Neuron (in vitro differentiated cells): ENCODE measurements around the gene RGS6.
"Not testable (repeated sequence)": the region's sequence is repeated elsewhere in the genome, so short reads cannot be mapped to it uniquely, and the experiment has no call there.

Experiments used
- H2AFZ ChIP-seq: one replicate; pipeline ENCODE4 v1.6.1; 2013; ENCODE audit warnings: low read depth, mild to moderate bottlenecking, inconsistent platforms, low read length, moderate library complexity
- H3K27me3 ChIP-seq: one replicate; pipeline ENCODE4 v1.6.1; 2013; ENCODE audit warnings: low read length; ENCODE audit not compliant: insufficient read depth
- H3K36me3 ChIP-seq: one replicate; pipeline ENCODE4 v1.6.1; 2013; ENCODE audit warnings: low read length; ENCODE audit not compliant: insufficient read depth
- H3K4me1 ChIP-seq: one replicate; pipeline ENCODE4 v1.6.1; 2013; ENCODE audit warnings: low read length; ENCODE audit not compliant: insufficient read depth
- H3K4me3 ChIP-seq: 2 replicates; pipeline ENCODE4 v1.5.1; 2013; ENCODE audit warnings: mild to moderate bottlenecking, low read length, moderate library complexity
- H3K9me3 ChIP-seq: one replicate; pipeline ENCODE4 v1.6.1; 2013; ENCODE audit warnings: low read length

RGS6 gene

DNA sequence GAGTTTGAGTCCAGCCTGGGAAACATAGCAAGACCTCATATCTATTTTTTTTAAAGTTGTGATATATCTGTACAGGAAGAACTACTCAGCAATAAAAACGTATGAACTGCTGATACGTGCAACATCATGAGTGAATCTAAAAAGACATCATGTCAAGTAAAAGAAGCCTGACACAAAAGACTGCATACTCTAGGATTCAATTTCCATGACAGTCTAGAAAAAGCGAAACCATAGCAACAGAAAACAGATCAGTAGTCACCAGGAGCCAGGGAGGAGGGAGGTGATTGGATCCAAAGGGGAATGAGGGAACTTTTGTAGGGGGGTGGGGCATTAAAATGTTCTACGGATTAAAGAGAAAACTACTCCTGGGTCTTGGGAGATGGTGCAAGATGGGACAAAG lies 8.7 kb upstream of the RGS6 start:
- no peaks in the 10 kb centered on the region for H3K9me3 ChIP-seq
- no peaks in the 10 kb centered on the region for H3K36me3 ChIP-seq
- H2AFZ ChIP-seq = no peak overlapping the region
- no peaks in the 10 kb centered on the region for H3K27me3 ChIP-seq
- no peak overlapping the region for H3K4me3 ChIP-seq
- peaks cover 3% of the 10 kb centered on the region for H3K4me1 ChIP-seq

DNA sequence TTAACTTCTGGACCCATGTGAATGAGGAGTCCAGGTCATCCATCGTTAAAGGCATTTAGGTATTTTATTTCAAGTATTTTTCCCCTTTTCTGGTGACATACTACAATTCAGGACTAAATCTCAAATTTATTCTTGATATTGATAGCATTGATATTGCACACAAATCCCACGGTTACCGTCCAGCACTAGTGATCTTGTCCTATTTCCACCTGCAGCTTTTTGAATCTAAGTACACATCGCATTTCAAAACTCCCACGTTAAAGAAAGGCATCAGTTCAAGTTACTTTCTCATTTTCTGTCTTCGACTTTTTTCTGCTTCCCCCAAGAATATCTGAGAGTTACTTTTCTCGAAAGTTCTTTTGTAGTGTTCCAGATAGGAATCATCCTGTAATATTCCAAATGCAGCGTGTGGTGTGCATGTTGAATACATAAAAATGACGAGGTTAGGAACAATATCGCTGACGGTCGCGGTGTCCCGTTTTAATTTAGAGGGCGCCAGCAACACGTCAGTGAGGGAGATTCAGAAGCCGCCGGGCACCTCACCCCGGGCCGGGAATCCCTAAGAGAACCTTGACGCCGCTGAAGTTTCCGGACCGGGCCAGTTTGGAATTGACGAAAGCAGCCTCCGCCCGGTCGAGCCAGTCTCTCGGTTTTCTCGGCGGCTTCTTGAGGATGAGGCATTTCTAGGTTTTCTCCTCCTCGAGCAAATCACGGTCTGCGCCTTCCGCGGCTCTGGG lies 569 bp upstream of the RGS6 start:
- Histone ChIP-seq H3K4me3 (peak overlapping the region; percentile 16), H3K4me1 (peaks cover 10% of the 10 kb centered on the region), H2AFZ (no peak overlapping the region), H3K27me3 (peaks cover 32% of the 10 kb centered on the region), H3K9me3 (no peaks in the 10 kb centered on the region), H3K36me3 (no peaks in the 10 kb centered on the region)

DNA sequence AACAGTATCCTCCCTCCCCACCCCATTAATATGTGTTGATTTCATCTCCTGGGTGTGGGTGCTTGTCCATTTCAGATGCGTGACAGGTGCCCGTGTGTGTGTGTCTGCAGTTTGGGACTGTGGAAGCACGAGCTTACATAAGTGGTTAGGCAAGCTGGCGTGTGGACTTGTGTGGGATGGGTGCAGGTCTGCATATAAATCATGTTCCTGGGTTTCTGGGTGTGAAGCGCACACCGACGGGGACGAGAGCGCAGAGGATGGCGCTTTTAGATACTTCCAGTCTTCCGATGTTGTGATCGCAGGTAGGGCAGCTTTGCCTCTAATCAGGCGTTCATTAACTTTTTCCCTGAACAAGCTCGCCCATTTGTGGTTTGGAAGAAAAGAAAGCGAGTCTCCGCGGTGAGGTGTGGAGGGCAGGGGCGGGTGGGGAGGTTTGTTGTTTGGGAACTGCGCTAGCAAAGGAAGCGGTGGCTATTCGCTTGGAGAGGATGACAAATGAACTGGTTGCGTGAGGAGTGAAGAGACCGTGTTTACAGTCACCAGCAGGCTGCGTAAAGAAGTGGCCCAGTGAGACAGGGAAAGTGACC lies 865 bp downstream of the RGS6 start:
- Histone ChIP-seq H3K4me1 (peaks cover 10% of the 10 kb centered on the region), H3K4me3 (peak overlapping the region; percentile 34), H3K36me3 (no peaks in the 10 kb centered on the region), H3K27me3 (peaks cover 34% of the 10 kb centered on the region), H3K9me3 (no peaks in the 10 kb centered on the region), H2AFZ (no peak overlapping the region)

DNA sequence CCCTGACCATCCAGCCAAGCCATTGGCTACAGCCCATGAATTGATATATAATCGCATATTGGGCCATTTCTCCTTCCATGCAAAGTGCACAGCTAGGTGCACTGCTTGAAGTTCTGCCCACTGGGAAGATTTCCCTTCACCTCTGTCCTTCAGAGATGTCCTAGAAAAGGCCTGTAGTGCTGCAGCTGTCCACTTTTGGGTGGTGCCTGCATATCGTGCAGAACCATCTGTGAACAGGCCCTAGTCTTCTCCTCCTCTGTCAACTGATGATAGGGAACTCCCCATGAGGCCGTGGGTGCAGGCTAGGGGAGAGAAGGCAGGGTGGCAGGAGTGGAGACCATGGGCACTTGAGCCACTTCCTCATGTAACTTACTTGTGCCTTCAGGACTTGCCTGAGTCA lies 6.0 kb downstream of the RGS6 start:
- H3K36me3 ChIP-seq, H2AFZ ChIP-seq, H3K4me3 ChIP-seq, H3K9me3 ChIP-seq, H3K4me1 ChIP-seq: not testable (repeated sequence)
- H3K27me3 ChIP-seq = peaks cover 16% of the 10 kb centered on the region

DNA sequence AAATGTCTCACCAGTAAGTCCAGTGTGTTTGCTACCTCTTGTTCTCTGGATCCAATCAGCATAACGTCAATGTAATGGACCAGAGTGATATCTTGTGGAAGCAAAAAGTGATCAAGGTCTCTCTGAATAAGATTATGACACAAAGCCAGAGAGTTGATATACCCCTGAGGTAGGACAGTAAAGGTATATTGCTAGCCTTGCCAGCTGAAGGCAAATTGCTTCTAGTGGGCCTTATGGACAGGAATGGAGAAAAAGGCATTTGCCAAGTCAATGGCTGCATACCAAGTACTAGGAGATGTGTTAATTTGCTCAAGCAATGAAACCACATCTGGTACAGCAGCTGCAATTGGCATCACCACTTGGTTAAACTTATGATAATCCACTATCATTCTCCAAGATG lies 7.1 kb downstream of the RGS6 start:
- H2AFZ ChIP-seq, H3K4me1 ChIP-seq, H3K27me3 ChIP-seq, H3K36me3 ChIP-seq, H3K9me3 ChIP-seq, H3K4me3 ChIP-seq: not testable (repeated sequence)

DNA sequence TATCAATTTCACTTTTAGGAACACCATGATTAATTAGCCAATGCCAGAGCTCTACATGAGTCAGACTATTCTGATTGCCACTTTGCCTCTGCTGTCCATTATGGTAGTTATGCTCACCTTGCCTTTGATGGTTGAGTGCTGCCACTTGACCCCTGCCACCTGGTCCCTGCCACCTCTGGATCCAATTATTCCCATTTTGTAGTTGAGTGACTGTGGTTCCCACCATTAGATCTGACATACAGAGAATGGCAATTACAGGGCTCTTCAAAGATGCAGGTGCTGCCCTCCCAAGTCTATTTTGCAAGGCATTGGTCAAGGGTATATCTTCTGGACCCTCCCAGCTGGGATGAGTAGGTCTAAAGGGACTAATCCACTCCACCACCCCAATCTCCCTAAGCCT lies 8.3 kb downstream of the RGS6 start:
- not testable (repeated sequence) for H3K36me3 ChIP-seq, H3K9me3 ChIP-seq, H3K27me3 ChIP-seq, H3K4me1 ChIP-seq, H3K4me3 ChIP-seq, H2AFZ ChIP-seq

DNA sequence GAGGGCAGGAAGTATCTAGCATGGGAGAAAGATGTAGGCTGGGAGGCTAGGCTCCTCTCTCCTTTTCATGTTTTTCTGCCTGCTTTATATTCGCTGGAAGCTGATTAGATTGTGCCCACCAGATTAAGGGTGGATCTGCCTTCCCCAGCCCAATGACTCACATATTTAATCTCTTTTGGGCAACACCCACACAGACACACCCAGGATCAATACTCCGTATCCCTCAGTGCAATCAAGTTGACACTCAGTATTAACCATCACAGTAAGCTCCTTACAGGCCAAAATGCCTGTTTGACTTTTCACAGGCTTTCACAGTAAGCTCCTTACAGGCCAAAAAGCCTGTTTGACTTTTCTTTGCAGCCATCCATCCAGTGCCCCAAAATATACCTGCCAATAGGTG lies 9.4 kb downstream of the RGS6 start:
- not testable (repeated sequence) for H3K4me3 ChIP-seq, H3K36me3 ChIP-seq, H2AFZ ChIP-seq, H3K27me3 ChIP-seq, H3K4me1 ChIP-seq, H3K9me3 ChIP-seq

DNA sequence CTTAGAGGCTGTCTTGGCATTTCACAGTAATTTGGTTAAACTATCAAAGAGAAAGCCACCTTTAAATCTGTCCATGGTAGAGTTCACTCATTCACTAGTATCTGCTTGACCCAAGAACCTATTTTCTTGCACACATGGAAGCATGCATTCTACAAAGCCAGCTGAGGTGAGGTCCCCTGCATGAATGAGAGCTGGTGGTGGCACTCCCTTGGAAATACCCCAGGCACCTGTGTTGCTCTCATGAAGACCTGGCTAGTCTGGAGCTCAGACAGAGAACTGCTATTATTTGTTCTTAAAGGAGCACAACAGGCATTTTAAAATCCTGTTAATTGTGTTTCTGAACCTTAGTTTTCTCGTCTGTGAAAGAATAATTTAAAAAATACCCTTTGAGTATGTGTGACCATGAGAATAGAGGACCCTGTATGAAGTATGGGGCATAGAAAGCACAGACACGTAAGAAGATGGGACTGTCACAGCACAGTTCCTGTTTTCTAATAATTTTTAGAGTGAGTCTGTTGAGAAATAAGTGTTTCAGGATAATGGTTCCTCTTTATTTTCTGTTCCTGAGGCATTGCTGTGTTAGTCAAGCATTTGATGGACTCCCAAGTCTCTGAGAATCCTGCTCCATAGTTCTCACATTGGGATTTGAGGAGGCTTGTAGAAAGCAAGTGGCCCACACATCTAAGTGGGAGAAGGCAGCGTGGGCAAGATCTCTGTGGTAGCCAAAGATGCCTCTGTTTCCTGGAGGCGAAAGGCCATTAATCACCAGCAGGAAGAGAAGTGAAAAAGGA lies 10.9 kb downstream of the RGS6 start:
- no peaks in the 10 kb centered on the region for H3K27me3 ChIP-seq
- no peak overlapping the region for H3K4me3 ChIP-seq
- H3K4me1 ChIP-seq = no peaks in the 10 kb centered on the region
- no peaks in the 10 kb centered on the region for H3K36me3 ChIP-seq
- H3K9me3 ChIP-seq = peaks cover 9% of the 10 kb centered on the region
- no peak overlapping the region for H2AFZ ChIP-seq

DNA sequence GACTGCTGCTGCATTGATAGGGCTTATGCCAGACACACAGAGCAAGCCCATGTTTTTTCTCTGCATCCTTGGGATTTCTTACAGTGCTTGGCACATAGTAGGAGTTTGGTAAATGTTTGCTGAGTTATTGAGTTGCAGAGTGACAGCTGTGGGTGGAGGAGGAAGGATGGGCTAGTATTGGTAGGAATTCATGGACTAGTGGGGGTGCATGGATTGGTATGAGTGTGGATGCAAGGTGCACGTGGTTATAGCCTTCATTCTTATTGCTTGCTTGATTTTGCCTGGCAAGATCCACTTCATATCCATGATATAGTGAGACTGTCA lies 11.4 kb downstream of the RGS6 start:
- Histone ChIP-seq H3K9me3 (peaks cover 9% of the 10 kb centered on the region), H3K4me1 (no peaks in the 10 kb centered on the region), H3K4me3 (no peak overlapping the region), H3K27me3 (no peaks in the 10 kb centered on the region), H3K36me3 (no peaks in the 10 kb centered on the region), H2AFZ (no peak overlapping the region)

DNA sequence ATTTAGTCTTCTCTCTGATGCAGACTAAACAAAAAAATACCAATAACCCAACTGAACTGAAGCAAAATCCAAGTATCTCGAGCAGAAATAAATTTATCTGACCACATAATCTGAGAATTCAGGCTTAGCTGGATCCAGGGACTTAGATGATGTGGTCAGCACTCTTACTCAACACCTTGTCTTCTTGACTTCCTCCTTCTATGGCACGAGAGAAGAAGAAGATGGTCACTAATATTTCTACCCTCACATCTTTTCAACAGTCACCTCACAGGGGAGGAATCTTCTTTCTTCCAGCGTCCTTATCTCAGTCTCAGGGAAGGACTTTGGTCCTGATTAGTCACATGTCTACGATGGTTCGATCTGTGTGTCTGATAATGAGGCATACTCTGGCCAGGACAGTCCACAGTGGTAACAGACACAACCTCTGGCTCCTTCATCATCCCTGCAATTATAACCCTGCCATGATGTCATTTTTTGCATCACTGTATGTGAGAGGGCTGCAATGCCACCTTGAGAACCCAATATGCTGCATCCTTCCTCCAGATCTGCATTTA lies 15.8 kb downstream of the RGS6 start:
- H3K27me3 ChIP-seq = no peaks in the 10 kb centered on the region
- no peak overlapping the region for H2AFZ ChIP-seq

DNA sequence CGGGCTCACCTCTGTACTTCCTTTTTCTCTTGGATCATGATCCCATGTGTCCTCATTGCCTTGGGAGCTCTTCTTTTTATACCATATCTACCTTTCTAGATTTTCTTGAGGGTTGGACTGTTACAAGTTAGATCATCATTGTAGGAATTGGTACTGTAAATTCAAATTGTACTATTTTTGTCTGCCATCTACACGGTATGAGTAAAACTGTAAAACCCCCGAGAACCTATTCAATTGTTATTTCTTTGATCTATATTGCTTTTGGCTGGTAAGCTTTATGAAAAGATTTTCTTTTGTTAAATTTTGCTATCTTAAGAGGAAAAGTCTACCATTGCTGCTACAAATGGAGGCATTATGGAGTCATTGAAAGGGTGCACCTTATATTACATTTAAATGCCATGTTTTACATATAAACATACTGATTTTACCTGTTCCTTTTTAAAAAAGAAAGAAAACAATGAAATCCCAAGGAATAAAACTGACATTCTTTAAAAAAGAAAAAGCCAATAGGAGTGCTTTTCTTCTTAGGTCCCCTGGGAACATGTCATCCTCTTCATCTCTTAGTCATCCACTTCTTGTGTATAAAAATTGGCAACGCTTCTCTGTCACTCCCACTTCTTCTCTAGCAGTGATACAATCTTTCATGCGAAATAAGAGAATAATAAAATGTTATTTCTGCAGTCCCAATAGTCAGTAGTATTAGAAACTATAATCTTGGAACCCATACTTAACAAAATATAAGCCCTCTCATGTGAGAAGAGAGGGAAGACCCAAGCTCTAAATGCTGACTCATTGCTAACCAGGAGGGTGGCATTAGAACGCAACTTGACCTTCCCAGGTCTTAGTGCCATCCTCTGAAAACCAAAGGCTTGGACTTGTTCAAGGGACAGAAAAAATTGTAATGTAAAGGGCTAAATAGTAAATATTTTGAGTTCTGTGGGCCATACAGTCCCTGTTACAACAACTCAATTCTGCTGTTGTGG lies 20.4 kb downstream of the RGS6 start:
- Histone ChIP-seq H3K4me3 (no peak overlapping the region), H3K36me3 (no peaks in the 10 kb centered on the region), H3K4me1 (no peaks in the 10 kb centered on the region), H2AFZ (no peak overlapping the region), H3K9me3 (no peaks in the 10 kb centered on the region), H3K27me3 (no peaks in the 10 kb centered on the region)

More for the DNA sequence above, 15.8 kb downstream of the RGS6 start:
- no peaks in the 10 kb centered on the region for H3K4me1 ChIP-seq
- no peak overlapping the region for H3K4me3 ChIP-seq
- no peaks in the 10 kb centered on the region for H3K9me3 ChIP-seq
- no peaks in the 10 kb centered on the region for H3K36me3 ChIP-seq

DNA sequence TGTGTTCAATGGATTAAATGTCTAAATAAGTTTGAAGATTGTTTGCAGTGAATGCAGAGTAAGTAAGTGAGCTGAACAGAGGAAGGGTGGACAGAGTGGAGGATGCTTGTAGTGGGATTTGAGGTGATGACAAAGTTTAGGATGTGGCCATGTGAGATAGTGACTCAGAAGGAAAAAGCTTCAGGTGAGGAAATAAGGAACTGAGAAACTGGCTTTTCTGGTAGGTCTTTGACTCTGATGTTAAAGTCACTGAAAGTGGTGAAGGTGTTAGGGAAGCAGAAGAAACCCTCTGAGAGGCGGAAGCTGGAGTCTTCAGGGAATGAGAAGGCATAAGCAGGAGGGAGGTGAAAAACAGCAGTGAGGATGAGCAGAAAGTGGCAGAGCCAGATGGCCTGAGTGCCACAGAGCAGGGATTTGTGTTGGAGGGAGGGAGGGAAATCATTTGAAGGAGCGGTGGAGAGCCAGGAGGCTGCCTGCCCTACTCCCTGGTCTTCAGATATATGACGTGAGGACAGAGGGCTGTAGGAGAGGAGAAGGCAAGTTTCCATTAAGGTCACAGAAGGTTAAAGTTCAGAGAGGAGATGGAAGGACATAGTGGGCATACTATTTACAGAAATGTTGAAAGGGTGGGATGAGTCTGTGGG lies 24.8 kb downstream of the RGS6 start:
- Histone ChIP-seq H3K27me3 (no peaks in the 10 kb centered on the region), H3K4me3 (no peak overlapping the region), H2AFZ (no peak overlapping the region), H3K36me3 (no peaks in the 10 kb centered on the region), H3K9me3 (no peaks in the 10 kb centered on the region), H3K4me1 (no peaks in the 10 kb centered on the region)
